ENCODE measurements around the gene ZDHHC13.

Gene ZDHHC13

GRCh38 chr11:19194620-19195308, 77.8 kb downstream of the ZDHHC13 start:
- Histone ChIP-seq H3K27me3 (ENCODE audit: insufficient read depth, low read length) (no peaks in the 10 kb centered on the region), H3F3A (ENCODE audit: insufficient read depth, low read length) (no peaks in the 10 kb centered on the region), H3K79me2 (ENCODE audit: insufficient read depth, low read length) (no peaks in the 10 kb centered on the region), H3K9me3 (ENCODE audit: low read length) (no peaks in the 10 kb centered on the region), H2AFZ (ENCODE audit: low read length) (no peak overlapping the region), H3K27ac (ENCODE audit: low read depth, low read length, poor library complexity, severe bottlenecking) (no peak overlapping the region), H3K36me3 (ENCODE audit: insufficient read depth, low read length) (no peaks in the 10 kb centered on the region), H3K9me2 (ENCODE audit: low read depth, low read length) (no peaks in the 10 kb centered on the region), H4K20me1 (ENCODE audit: insufficient read depth, low read length) (no peaks in the 10 kb centered on the region), H3K4me1 (ENCODE audit: insufficient read depth, low read length, severe bottlenecking) (no peaks in the 10 kb centered on the region), H3K9ac (ENCODE audit: low read length) (no peak overlapping the region), H3K4me2 (ENCODE audit: low read length) (no peak overlapping the region), H3K4me3 (ENCODE audit: low read depth, low read length, poor library complexity, severe bottlenecking) (no peak overlapping the region)
- TF ChIP-seq CTCF (IDR thresholded peaks at IDR 0.05; ENCODE audit: low read length) (no peak), EZH2 (IDR thresholded peaks at IDR 0.05; ENCODE audit: borderline replicate concordance, low read length) (no peak)

GRCh38 chr11:19196432-19196831, 79.5 kb downstream of the ZDHHC13 start:
- TF ChIP-seq CTCF (IDR thresholded peaks at IDR 0.05; ENCODE audit: low read length) = no peak
- no peak for TF ChIP-seq EZH2 (IDR thresholded peaks at IDR 0.05; ENCODE audit: borderline replicate concordance, low read length)
- H3K27me3 ChIP-seq (ENCODE audit: insufficient read depth, low read length) = no peaks in the 10 kb centered on the region
- H3K36me3 ChIP-seq (ENCODE audit: insufficient read depth, low read length) = no peaks in the 10 kb centered on the region
- H3K4me2 ChIP-seq (ENCODE audit: low read length) = no peak overlapping the region
- H3K79me2 ChIP-seq (ENCODE audit: insufficient read depth, low read length) = no peaks in the 10 kb centered on the region
- H3K9me2 ChIP-seq (ENCODE audit: low read depth, low read length) = no peaks in the 10 kb centered on the region
- no peaks in the 10 kb centered on the region for H3F3A ChIP-seq (ENCODE audit: insufficient read depth, low read length)
- no peaks in the 10 kb centered on the region for H4K20me1 ChIP-seq (ENCODE audit: insufficient read depth, low read length)
- no peak overlapping the region for H3K9ac ChIP-seq (ENCODE audit: low read length)
- no peaks in the 10 kb centered on the region for H3K4me1 ChIP-seq (ENCODE audit: insufficient read depth, low read length, severe bottlenecking)
- no peak overlapping the region for H2AFZ ChIP-seq (ENCODE audit: low read length)
- H3K4me3 ChIP-seq (ENCODE audit: low read depth, low read length, poor library complexity, severe bottlenecking) = no peak overlapping the region
- H3K9me3 ChIP-seq (ENCODE audit: low read length) = no peaks in the 10 kb centered on the region
- H3K27ac ChIP-seq (ENCODE audit: low read depth, low read length, poor library complexity, severe bottlenecking) = no peak overlapping the region

- H3K4me3 ChIP-seq (ENCODE audit: low read depth, low read length, poor library complexity, severe bottlenecking) = no peak overlapping the region
- no peak for TF ChIP-seq CTCF (IDR thresholded peaks at IDR 0.05; ENCODE audit: low read length)
- no peak for TF ChIP-seq EZH2 (IDR thresholded peaks at IDR 0.05; ENCODE audit: borderline replicate concordance, low read length)
- no peaks in the 10 kb centered on the region for H3K79me2 ChIP-seq (ENCODE audit: insufficient read depth, low read length)
- H3K4me2 ChIP-seq (ENCODE audit: low read length) = no peak overlapping the region
- H3K9me2 ChIP-seq (ENCODE audit: low read depth, low read length) = no peaks in the 10 kb centered on the region
- H2AFZ ChIP-seq (ENCODE audit: low read length) = no peak overlapping the region
- no peaks in the 10 kb centered on the region for H3K36me3 ChIP-seq (ENCODE audit: insufficient read depth, low read length)
- H3K9ac ChIP-seq (ENCODE audit: low read length) = no peak overlapping the region
- H3K27me3 ChIP-seq (ENCODE audit: insufficient read depth, low read length) = no peaks in the 10 kb centered on the region
- no peaks in the 10 kb centered on the region for H4K20me1 ChIP-seq (ENCODE audit: insufficient read depth, low read length)
- H3K27ac ChIP-seq (ENCODE audit: low read depth, low read length, poor library complexity, severe bottlenecking) = no peak overlapping the region
- no peaks in the 10 kb centered on the region for H3F3A ChIP-seq (ENCODE audit: insufficient read depth, low read length)
- no peaks in the 10 kb centered on the region for H3K4me1 ChIP-seq (ENCODE audit: insufficient read depth, low read length, severe bottlenecking)
- H3K9me3 ChIP-seq (ENCODE audit: low read length) = no peaks in the 10 kb centered on the region
Measured at GRCh38 chr11:19199048-19199447, 82.1 kb downstream of the ZDHHC13 start.

Measured in OCI-LY1 (cell line).